Mesenchymal stem cell (in vitro differentiated cells and primary cell): Measurements from ENCODE around the gene ADGB.

Experiments
- DNase-seq: peaks from one replicate; pipeline ENCODE4 v3.0.0-alpha.2; 2013
- H2AFZ ChIP-seq: one replicate; pipeline ENCODE4 v1.6.1; 2013; ENCODE audit warnings: low read depth, mild to moderate bottlenecking, control low read depth, inconsistent platforms, low read length, moderate library complexity
- H2AK5ac ChIP-seq: 2 replicates; pipeline ENCODE4 v1.6.1; 2013; ENCODE audit warnings: low read length, moderate library complexity, mild to moderate bottlenecking, inconsistent platforms; ENCODE audit not compliant: severe bottlenecking
- H2BK120ac ChIP-seq: one replicate; pipeline ENCODE4 v1.6.1; 2013; ENCODE audit warnings: low read depth, mild to moderate bottlenecking, inconsistent platforms, low read length, moderate library complexity
- H2BK12ac ChIP-seq, 2 experiments: one replicate each; pipeline ENCODE4 v1.6.1; 2013; ENCODE audit warnings: inconsistent platforms in 2 of 2, low read length in 2 of 2, mild to moderate bottlenecking in 2 of 2, moderate library complexity in 2 of 2, control low read depth in 1 of 2
- H2BK15ac ChIP-seq: one replicate; pipeline ENCODE4 v1.6.1; 2013; ENCODE audit warnings: mild to moderate bottlenecking, low read depth, inconsistent platforms; ENCODE audit not compliant: poor library complexity, severe bottlenecking
- H2BK5ac ChIP-seq: 2 replicates; pipeline ENCODE4 v1.6.1; 2013; ENCODE audit warnings: low read depth, mild to moderate bottlenecking, low read length, control low read depth, inconsistent platforms; ENCODE audit not compliant: poor library complexity, severe bottlenecking
- H3K14ac ChIP-seq, 2 experiments: one replicate each; pipeline ENCODE4 v1.6.1; 2013; ENCODE audit warnings: inconsistent platforms in 2 of 2, low read length in 2 of 2, control low read depth in 1 of 2, mild to moderate bottlenecking in 1 of 2, moderate library complexity in 1 of 2
- H3K18ac ChIP-seq, 2 experiments: one replicate each; pipeline ENCODE4 v1.6.1; 2013; ENCODE audit warnings: inconsistent platforms in 2 of 2, low read length in 2 of 2, control low read depth in 1 of 2, low read depth in 1 of 2, mild to moderate bottlenecking in 1 of 2
- H3K23ac ChIP-seq, 2 experiments: one replicate each; pipeline ENCODE4 v1.6.1; 2013; ENCODE audit warnings: inconsistent platforms in 2 of 2, low read length in 2 of 2, mild to moderate bottlenecking in 2 of 2, moderate library complexity in 2 of 2, control low read depth in 1 of 2
- H3K27ac ChIP-seq: 2 replicates; pipeline ENCODE4 v1.5.1; 2013; ENCODE audit warnings: mild to moderate bottlenecking, moderate library complexity, low read length, control low read depth, inconsistent platforms; ENCODE audit not compliant: poor library complexity, severe bottlenecking
- H3K27me3 ChIP-seq, 2 experiments: 2 replicates each; pipeline versions ENCODE4 v1.6.1 to v1.7.0; 2013; ENCODE audit warnings: low read length in 2 of 2, mild to moderate bottlenecking in 2 of 2, moderate library complexity in 2 of 2, control low read depth in 1 of 2, inconsistent platforms in 1 of 2; ENCODE audit not compliant: control insufficient read depth in 1 of 2, insufficient read depth in 1 of 2
- H3K36me3 ChIP-seq, 2 experiments: 2 replicates each; pipeline versions ENCODE4 v1.6.1 to v1.7.0; 2013; ENCODE audit warnings: low read length in 2 of 2, control low read depth in 1 of 2, inconsistent platforms in 1 of 2, low read depth in 1 of 2, mild to moderate bottlenecking in 1 of 2; ENCODE audit not compliant: insufficient read depth in 2 of 2, control insufficient read depth in 1 of 2
- H3K4ac ChIP-seq, 2 experiments: one replicate each; pipeline ENCODE4 v1.6.1; 2013; ENCODE audit warnings: inconsistent platforms in 2 of 2, low read length in 2 of 2, mild to moderate bottlenecking in 2 of 2, moderate library complexity in 2 of 2, control low read depth in 1 of 2, low read depth in 1 of 2
- H3K4me1 ChIP-seq: 2 replicates; pipeline ENCODE4 v1.6.1; 2013; ENCODE audit warnings: low read depth, low read length, control low read depth; ENCODE audit not compliant: control insufficient read depth, insufficient read depth
- H3K4me2 ChIP-seq: 2 replicates; pipeline ENCODE4 v1.6.1; 2013; ENCODE audit warnings: low read length, mild to moderate bottlenecking, inconsistent platforms; ENCODE audit not compliant: poor library complexity, severe bottlenecking
- H3K4me3 ChIP-seq, 2 experiments: 2 replicates each; pipeline versions ENCODE4 v1.5.1 to v1.7.0; 2013; ENCODE audit warnings: low read length in 2 of 2, mild to moderate bottlenecking in 2 of 2, control low read depth in 1 of 2, low read depth in 1 of 2; ENCODE audit not compliant: insufficient read depth in 1 of 2
- H3K79me1 ChIP-seq: replicated peaks from 2 replicates; pipeline ENCODE4 v1.6.1; 2013; ENCODE audit warnings: mild to moderate bottlenecking, control low read depth, low read length, inconsistent platforms; ENCODE audit not compliant: poor library complexity, severe bottlenecking
- H3K9ac ChIP-seq: 2 replicates; pipeline ENCODE4 v1.7.0; 2013; ENCODE audit warnings: mild to moderate bottlenecking, low read length, moderate library complexity
- H3K9me3 ChIP-seq: 2 replicates; pipeline ENCODE4 v1.7.0; 2013; ENCODE audit warnings: mild to moderate bottlenecking, low read length; ENCODE audit not compliant: control insufficient read depth
- H4K8ac ChIP-seq: one replicate; pipeline ENCODE4 v1.6.1; 2013; ENCODE audit warnings: inconsistent platforms, mild to moderate bottlenecking, low read length, moderate library complexity
- H4K91ac ChIP-seq: one replicate; pipeline ENCODE4 v1.6.1; 2013; ENCODE audit warnings: mild to moderate bottlenecking, low read length, inconsistent platforms
- WGBS: methylation state at CpG from one replicate; pipeline ENCODE4 v1.1.7; 2013; ENCODE audit warnings: mixed read lengths; 5-methylcytosine and 5-hydroxymethylcytosine counted together

The ADGB gene

GRCh38 chr6:146578054-146578453, 20.7 kb upstream of the ADGB start:
- Histone ChIP-seq H3K18ac (no peak overlapping the region), H3K9ac (no peak overlapping the region), H3K4ac (no peak overlapping the region), H3K4me2 (no peak overlapping the region), H2BK12ac (no peak overlapping the region), H3K79me1 (no peaks in the 10 kb centered on the region), H3K9me3 (peaks cover 6% of the 10 kb centered on the region), H3K27ac (no peak overlapping the region), H3K23ac (no peak overlapping the region), H4K91ac (no peak overlapping the region), H3K27me3 (no peaks in the 10 kb centered on the region), H3K14ac (no peak overlapping the region), H3K36me3 (no peaks in the 10 kb centered on the region), H2AK5ac (no peak overlapping the region), H4K8ac (no peak overlapping the region), H2AFZ (no peak overlapping the region), H2BK120ac (no peak overlapping the region), H3K4me3 (no peak overlapping the region), H2BK5ac (no peak overlapping the region), H3K4me1 (no peaks in the 10 kb centered on the region), H2BK15ac (no peak overlapping the region)
- peak; percentile 54 for DNase-seq

GRCh38 chr6:146581968-146582367, 16.8 kb upstream of the ADGB start:
- Histone ChIP-seq H3K18ac (no peak overlapping the region), H3K4me3 (no peak overlapping the region), H3K9me3 (no peaks in the 10 kb centered on the region), H2BK5ac (no peak overlapping the region), H3K4me1 (no peaks in the 10 kb centered on the region), H3K23ac (no peak overlapping the region), H2BK12ac (no peak overlapping the region), H4K91ac (no peak overlapping the region), H2AK5ac (no peak overlapping the region), H3K14ac (no peak overlapping the region), H3K4ac (no peak overlapping the region), H2AFZ (no peak overlapping the region), H4K8ac (no peak overlapping the region), H3K27ac (no peak overlapping the region), H2BK15ac (no peak overlapping the region), H3K4me2 (no peak overlapping the region), H3K79me1 (no peaks in the 10 kb centered on the region), H3K27me3 (no peaks in the 10 kb centered on the region), H3K9ac (no peak overlapping the region), H3K36me3 (no peaks in the 10 kb centered on the region), H2BK120ac (no peak overlapping the region)
- WGBS, result no CpG with 5 or more reads among the region's 1 CpG
- DNase-seq, result no peak

GRCh38 chr6:146582857-146583256, 15.9 kb upstream of the ADGB start:
- no peak overlapping the region for H4K91ac ChIP-seq
- no peaks in the 10 kb centered on the region for H3K9me3 ChIP-seq
- no peak overlapping the region for H3K9ac ChIP-seq
- no peaks in the 10 kb centered on the region for H3K79me1 ChIP-seq
- H2BK5ac ChIP-seq, result no peak overlapping the region
- H2BK12ac ChIP-seq, result no peak overlapping the region
- H3K4me3 ChIP-seq, result no peak overlapping the region
- H3K4me1 ChIP-seq, result no peaks in the 10 kb centered on the region
- H2BK15ac ChIP-seq, result no peak overlapping the region
- H3K27me3 ChIP-seq, result no peaks in the 10 kb centered on the region
- H3K36me3 ChIP-seq, result no peaks in the 10 kb centered on the region
- H4K8ac ChIP-seq, result no peak overlapping the region
- no peak overlapping the region for H3K18ac ChIP-seq
- DNase-seq, result peak; percentile 6
- no peak overlapping the region for H3K4ac ChIP-seq
- WGBS, result 86% methylated on average over 4 of the region's 5 CpGs
- no peak overlapping the region for H3K4me2 ChIP-seq
- H2AK5ac ChIP-seq, result no peak overlapping the region
- no peak overlapping the region for H2AFZ ChIP-seq
- no peak overlapping the region for H3K27ac ChIP-seq
- H3K23ac ChIP-seq, result no peak overlapping the region
- no peak overlapping the region for H3K14ac ChIP-seq
- no peak overlapping the region for H2BK120ac ChIP-seq

GRCh38 chr6:146583966-146584365, 14.8 kb upstream of the ADGB start:
- Histone ChIP-seq H3K27ac (no peak overlapping the region), H2AK5ac (no peak overlapping the region), H3K18ac (no peak overlapping the region), H3K4me1 (no peaks in the 10 kb centered on the region), H2BK15ac (no peak overlapping the region), H4K91ac (no peak overlapping the region), H3K9me3 (no peaks in the 10 kb centered on the region), H3K36me3 (no peaks in the 10 kb centered on the region), H3K27me3 (no peaks in the 10 kb centered on the region), H2BK5ac (no peak overlapping the region), H3K23ac (no peak overlapping the region), H3K4me3 (no peak overlapping the region), H2BK12ac (no peak overlapping the region), H3K4ac (no peak overlapping the region), H3K4me2 (no peak overlapping the region), H3K9ac (no peak overlapping the region), H2BK120ac (no peak overlapping the region), H4K8ac (no peak overlapping the region), H3K79me1 (no peaks in the 10 kb centered on the region), H2AFZ (no peak overlapping the region), H3K14ac (no peak overlapping the region)
- 81% methylated on average over 1 of the region's 1 CpG for WGBS
- DNase-seq, result peak; percentile 11
